H1 (cell line): ENCODE data around the gene DSCAM. TPM values are rescaled to one million over a fixed set of nuclear protein-coding genes. Genes with fewer than 3 reads are reported as not detected.

ENCODE experiments used
- GABPA ChIP-seq: IDR thresholded peaks from 2 replicates; pipeline ENCODE4 v1.6.1; 2011; ENCODE audit warnings: mild to moderate bottlenecking, low read length, moderate library complexity, borderline replicate concordance; ENCODE audit not compliant: insufficient read depth
- KDM5A ChIP-seq: fragments of 200-600 bp; IDR thresholded peaks from 2 replicates; pipeline ENCODE4 v1.7.1; 2012; ENCODE audit warnings: mild to moderate bottlenecking, low read length, inconsistent platforms, mixed read lengths
- RFX5 ChIP-seq: IDR thresholded peaks from 2 replicates; pipeline ENCODE4 v1.6.1; 2011; ENCODE audit warnings: low read depth, low read length, improper control_type of control experiment, borderline replicate concordance
- SIN3A ChIP-seq, 2 experiments: IDR thresholded peaks in 1 of 2; conservative IDR thresholded peaks in 1 of 2; 2 replicates each; pipeline ENCODE4 v1.6.1; 2011 to 2012; ENCODE audit warnings: low read length in 2 of 2, improper control_type of control experiment in 1 of 2, low read depth in 1 of 2, mild to moderate bottlenecking in 1 of 2
- polyA plus RNA-seq, 7 experiments: library from polyadenylated mRNA; depleted of rRNA in 3 of 7; stranded (reverse) in 5 of 7; unstranded in 2 of 7; fragments of >200 nt in 5 of 7; fragments of 200-250 nt in 2 of 7; gene quantifications; 1 replicate in 5 of 7; 2 replicates in 1 of 7; 4 replicates in 1 of 7; pipeline versions ENCODE4 v1.2.1 to v1.2.3, GENCODE V29; 2011 to 2013; ENCODE audit warnings: missing spikeins in 2 of 7, mixed read lengths in 2 of 7
- total RNA-seq: library from RNA; stranded (reverse); fragmentation: NEBNext Ultra II Directional; extraction: Animal tissue kit (Norgen Biotek cat#: 25700); gene quantifications from 2 replicates; pipeline ENCODE4 v1.2.1, GENCODE V29; 2021
- TF ChIP-seq, protein P1 (sequence below), 3 experiments: IDR thresholded peaks; 1 replicate in 2 of 3; 2 replicates in 1 of 3; pipeline versions ENCODE4 v1.5.1 to v1.6.1; 2011; ENCODE audit warnings: low read length in 3 of 3, mild to moderate bottlenecking in 3 of 3, inconsistent platforms in 2 of 3, low read depth in 1 of 3, moderate library complexity in 1 of 3; ENCODE audit not compliant: insufficient read depth in 1 of 3; ENCODE audit errors: control extremely low read depth in 1 of 3

DSCAM gene
- total and polyA plus RNA-seq, 2 of the 8 experiments (the other 6 are each of a cell fraction or from before 2014, with no cell fraction given): 0.02 to 0.15 TPM

DNA sequence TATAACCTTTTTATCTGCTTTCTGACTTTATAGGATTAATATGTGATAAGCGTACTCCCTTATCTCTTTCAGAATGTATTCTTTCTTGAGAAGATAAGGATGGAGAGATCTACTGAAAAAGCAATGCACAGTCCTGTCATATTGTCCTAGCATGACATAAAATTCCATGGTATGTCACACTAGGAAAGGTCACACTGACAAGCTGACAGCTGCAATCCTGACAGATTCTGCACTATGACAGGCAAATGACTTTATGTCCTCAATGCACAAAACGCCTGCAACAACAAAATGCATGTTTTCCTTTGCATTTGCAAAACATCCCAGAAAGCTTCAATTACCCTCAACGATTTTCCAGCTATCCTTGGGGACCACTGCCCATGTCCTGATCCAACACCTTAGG, 393.8 kb downstream of the DSCAM start (continued):
- TF ChIP-seq, protein P1, sequence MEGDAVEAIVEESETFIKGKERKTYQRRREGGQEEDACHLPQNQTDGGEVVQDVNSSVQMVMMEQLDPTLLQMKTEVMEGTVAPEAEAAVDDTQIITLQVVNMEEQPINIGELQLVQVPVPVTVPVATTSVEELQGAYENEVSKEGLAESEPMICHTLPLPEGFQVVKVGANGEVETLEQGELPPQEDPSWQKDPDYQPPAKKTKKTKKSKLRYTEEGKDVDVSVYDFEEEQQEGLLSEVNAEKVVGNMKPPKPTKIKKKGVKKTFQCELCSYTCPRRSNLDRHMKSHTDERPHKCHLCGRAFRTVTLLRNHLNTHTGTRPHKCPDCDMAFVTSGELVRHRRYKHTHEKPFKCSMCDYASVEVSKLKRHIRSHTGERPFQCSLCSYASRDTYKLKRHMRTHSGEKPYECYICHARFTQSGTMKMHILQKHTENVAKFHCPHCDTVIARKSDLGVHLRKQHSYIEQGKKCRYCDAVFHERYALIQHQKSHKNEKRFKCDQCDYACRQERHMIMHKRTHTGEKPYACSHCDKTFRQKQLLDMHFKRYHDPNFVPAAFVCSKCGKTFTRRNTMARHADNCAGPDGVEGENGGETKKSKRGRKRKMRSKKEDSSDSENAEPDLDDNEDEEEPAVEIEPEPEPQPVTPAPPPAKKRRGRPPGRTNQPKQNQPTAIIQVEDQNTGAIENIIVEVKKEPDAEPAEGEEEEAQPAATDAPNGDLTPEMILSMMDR (IDR thresholded peaks at IDR 0.05; ENCODE audit: control extremely low read depth in 1 of 3, insufficient read depth in 1 of 3, low read depth in 1 of 3, low read length in 3 of 3): no peak
- TF ChIP-seq SIN3A (conservative IDR thresholded peaks at IDR 0.05 in 1 of 2, IDR thresholded peaks at IDR 0.05 in 1 of 2; ENCODE audit: low read depth in 1 of 2, low read length in 2 of 2) (no peak), GABPA (no peak), KDM5A (no peak), RFX5 (no peak)
